SU-DHL-6 (cell line): Measurements from ENCODE around the gene SMYD4.

Source experiments
- H2AFZ ChIP-seq: fragments of 200-600 bp; sonication (generic); 2 replicates; pipeline ENCODE4 v1.6.1; 2014; ENCODE audit warnings: low read depth, mild to moderate bottlenecking, moderate library complexity, mixed read lengths, antibody characterized with exemption, low read length; ENCODE audit not compliant: severe bottlenecking
- H3F3A ChIP-seq: fragments of 200-600 bp; shearing (Covaris generic); 2 replicates; pipeline ENCODE4 v1.6.0; 2016; ENCODE audit warnings: antibody characterized with exemption, mild to moderate bottlenecking; ENCODE audit not compliant: insufficient read depth
- H3K27ac ChIP-seq: fragments of 200-600 bp; sonication (generic); 2 replicates; pipeline ENCODE4 v1.5.1; 2016; ENCODE audit warnings: low read depth, mild to moderate bottlenecking, low read length, moderate library complexity, mixed read lengths
- H3K27me3 ChIP-seq: fragments of 200-600 bp; sonication (generic), shearing (Covaris generic); 2 replicates; pipeline ENCODE4 v1.6.0; 2014; ENCODE audit warnings: mild to moderate bottlenecking, low read length
- H3K36me3 ChIP-seq: fragments of 200-600 bp; sonication (generic); 2 replicates; pipeline ENCODE4 v1.6.1; 2014; ENCODE audit warnings: mild to moderate bottlenecking, low read length, mixed read lengths
- H3K4me2 ChIP-seq: fragments of 300-600, 200-600 bp; shearing (Covaris generic), sonication (generic); 2 replicates; pipeline ENCODE4 v1.6.0; 2014; ENCODE audit warnings: low read length, low read depth, mild to moderate bottlenecking; ENCODE audit not compliant: poor library complexity, severe bottlenecking
- H3K4me3 ChIP-seq: fragments of 200-600 bp; sonication (generic); 2 replicates; pipeline ENCODE4 v1.5.1; 2014; ENCODE audit warnings: antibody characterized with exemption, low read length, mild to moderate bottlenecking, mixed read lengths; ENCODE audit not compliant: insufficient read depth, poor library complexity, severe bottlenecking
- H3K79me2 ChIP-seq: fragments of 200-600 bp; sonication (generic); 2 replicates; pipeline ENCODE4 v1.6.1; 2014; ENCODE audit warnings: mild to moderate bottlenecking, low read length, moderate library complexity; ENCODE audit not compliant: insufficient read depth
- H3K9ac ChIP-seq: fragments of 200-600 bp; sonication (generic); 2 replicates; pipeline ENCODE4 v1.7.0; 2014; ENCODE audit warnings: mild to moderate bottlenecking, low read length
- H3K9me2 ChIP-seq: fragments of 200-600 bp; sonication (generic); replicated peaks from 2 replicates; pipeline ENCODE4 v1.6.1; 2014; ENCODE audit warnings: low read length; ENCODE audit not compliant: insufficient read depth
- H3K9me3 ChIP-seq: fragments of 200-600 bp; sonication (generic); 2 replicates; pipeline ENCODE4 v1.6.1; 2014; ENCODE audit warnings: low read length, mixed read lengths; ENCODE audit not compliant: insufficient read depth
- H4K20me1 ChIP-seq: fragments of 200-600 bp; sonication (generic); 2 replicates; pipeline ENCODE4 v1.6.1; 2014; ENCODE audit warnings: low read depth, mild to moderate bottlenecking, antibody characterized with exemption, low read length, moderate library complexity, mixed read lengths
- CTCF ChIP-seq: fragments of 200-600 bp; sonication (generic); IDR thresholded peaks from one replicate; pipeline ENCODE4 v1.5.1; 2017; ENCODE audit warnings: antibody characterized with exemption, mild to moderate bottlenecking, low read length, moderate library complexity; ENCODE audit not compliant: insufficient read depth, poor library complexity, severe bottlenecking
- EZH2phosphoT487 ChIP-seq: fragments of 200-600 bp; sonication (generic), shearing (Covaris generic); conservative IDR thresholded peaks from 2 replicates; pipeline ENCODE4 v1.6.1; 2018; ENCODE audit warnings: mild to moderate bottlenecking, antibody characterized with exemption, low read length, moderate library complexity, mixed read lengths

SMYD4 gene

GRCh38 chr17:1873418-1873817, 43.7 kb upstream of the SMYD4 start:
- Histone ChIP-seq H3K9ac (no peak overlapping the region), H3F3A (no peaks in the 10 kb centered on the region), H3K36me3 (peaks cover 53% of the 10 kb centered on the region), H3K27ac (no peak overlapping the region), H3K9me2 (no peaks in the 10 kb centered on the region), H3K79me2 (no peaks in the 10 kb centered on the region; the same call in 1 of the 2 replicates), H3K4me3 (no peak overlapping the region), H4K20me1 (peaks cover 3% of the 10 kb centered on the region; the same call in 1 of the 2 replicates), H3K27me3 (no peaks in the 10 kb centered on the region), H2AFZ (no peak overlapping the region), H3K9me3 (no peaks in the 10 kb centered on the region), H3K4me2 (no peak overlapping the region)
- TF ChIP-seq EZH2phosphoT487 (no peak), CTCF (no peak)

GRCh38 chr17:1872976-1873375, 43.3 kb upstream of the SMYD4 start:
- Histone ChIP-seq H4K20me1 (peaks cover 3% of the 10 kb centered on the region; the same call in 1 of the 2 replicates), H3F3A (no peaks in the 10 kb centered on the region), H3K4me3 (no peak overlapping the region), H3K9me3 (no peaks in the 10 kb centered on the region), H2AFZ (no peak overlapping the region), H3K27ac (no peak overlapping the region), H3K79me2 (no peaks in the 10 kb centered on the region; the same call in 1 of the 2 replicates), H3K4me2 (no peak overlapping the region), H3K27me3 (no peaks in the 10 kb centered on the region), H3K9me2 (no peaks in the 10 kb centered on the region), H3K36me3 (peaks cover 48% of the 10 kb centered on the region), H3K9ac (no peak overlapping the region)
- TF ChIP-seq EZH2phosphoT487 = no peak
- TF ChIP-seq CTCF = no peak

- H3K27me3 ChIP-seq = no peaks in the 10 kb centered on the region
These were observed 42.6 kb upstream of the SMYD4 start for GRCh38 chr17:1872254-1872653.

More at GRCh38 chr17:1872254-1872653, 42.6 kb upstream of the SMYD4 start:
- Histone ChIP-seq H3K9ac (no peak overlapping the region), H2AFZ (no peak overlapping the region), H3K79me2 (peaks cover 5% of the 10 kb centered on the region), H3K27ac (no peak overlapping the region), H3K4me2 (no peak overlapping the region), H3F3A (no peaks in the 10 kb centered on the region), H3K4me3 (no peak overlapping the region), H3K36me3 (peaks cover 45% of the 10 kb centered on the region), H3K9me2 (no peaks in the 10 kb centered on the region), H3K9me3 (no peaks in the 10 kb centered on the region), H4K20me1 (peaks cover 3% of the 10 kb centered on the region; the same call in 1 of the 2 replicates)
- TF ChIP-seq EZH2phosphoT487 (no peak), CTCF (no peak)
